Endothelial cell of umbilical vein (primary cell): ENCODE results near the gene GMPR2. TPM values are rescaled to one million over a fixed set of nuclear protein-coding genes. Genes with fewer than 3 reads are reported as not detected.

Experiments
- BruUV-seq: library from RNA; stranded (reverse); fragments of 400-500 nt; replicated peaks from 2 replicates; lab custom pipeline; 2021; lab: Mats Ljungman, UMichigan
- CTCF ChIA-PET: fragments of 300-600, 350-600 bp; sonication (Branson Sonifier 250); formaldehyde crosslinking; loops from one replicate; lab custom pipeline; 2021; ENCODE audit warnings: antibody characterized with exemption, inconsistent platforms; lab: Charles Lee
- POLR2A ChIA-PET: fragments of 300-600, 350-600 bp; sonication (Branson Sonifier 250); formaldehyde crosslinking; loops from one replicate; lab custom pipeline; 2021; ENCODE audit warnings: antibody characterized with exemption, inconsistent platforms; lab: Charles Lee
- DNase-seq: peaks from one replicate; pipeline ENCODE4 v3.0.0-alpha.2; 2011; ENCODE audit warnings: low read depth, low spot score
- FAIRE-seq: peaks from 2 replicates; lab custom pipeline; 2011; peaks lifted over from hg19 to GRCh38; lab: Jason Lieb, UNC
- H2AFZ ChIP-seq: 2 replicates; pipeline ENCODE4 v1.6.0; 2012; ENCODE audit warnings: low read depth, low read length, control low read depth, inconsistent platforms
- H3K27ac ChIP-seq: 2 replicates; pipeline ENCODE4 v1.5.1; 2011; ENCODE audit warnings: low read depth, mild to moderate bottlenecking, control low read depth, low read length, moderate library complexity; ENCODE audit not compliant: insufficient read depth
- H3K27me3 ChIP-seq, 2 experiments: 2 replicates each; pipeline versions ENCODE4 v1.6.0 to v1.6.1; 2011; ENCODE audit warnings: low read length in 2 of 2, mixed read lengths in 1 of 2; ENCODE audit not compliant: control insufficient read depth in 2 of 2, insufficient read depth in 2 of 2
- H3K36me3 ChIP-seq, 2 experiments: 2 replicates in 1 of 2; 3 replicates in 1 of 2; pipeline ENCODE4 v1.5.1; 2011; ENCODE audit warnings: low read length in 2 of 2, mild to moderate bottlenecking in 1 of 2, moderate library complexity in 1 of 2; ENCODE audit not compliant: control insufficient read depth in 2 of 2, insufficient read depth in 2 of 2; ENCODE audit errors: extremely low read depth in 1 of 2
- H3K4me1 ChIP-seq: 3 replicates; pipeline ENCODE4 v1.5.1; 2011; ENCODE audit warnings: mild to moderate bottlenecking, low read length; ENCODE audit not compliant: control insufficient read depth, insufficient read depth; ENCODE audit errors: extremely low read depth
- H3K4me2 ChIP-seq: 2 replicates; pipeline ENCODE4 v1.6.1; 2011; ENCODE audit warnings: low read length, control low read depth, mixed read lengths; ENCODE audit not compliant: insufficient read depth
- H3K4me3 ChIP-seq, 3 experiments: fragments of 200-600 bp in 1 of 3; sonication (generic), shearing (Covaris generic) in 1 of 3; replicated peaks in 1 of 3; 2 replicates each; pipeline ENCODE4 v1.5.1; 2011 to 2016; ENCODE audit warnings: control low read depth in 3 of 3, low read length in 3 of 3, mild to moderate bottlenecking in 2 of 3, inconsistent platforms in 1 of 3, low read depth in 1 of 3, moderate library complexity in 1 of 3; ENCODE audit not compliant: insufficient read depth in 1 of 3
- H3K79me2 ChIP-seq: 2 replicates; pipeline ENCODE4 v1.6.0; 2012; ENCODE audit warnings: low read length, inconsistent platforms; ENCODE audit not compliant: control insufficient read depth, insufficient read depth
- H3K9ac ChIP-seq: replicated peaks from 2 replicates; pipeline ENCODE3; 2011; ENCODE audit warnings: low read length, control low read depth; ENCODE audit not compliant: insufficient read depth; ENCODE audit errors: extremely low read depth
- H3K9me1 ChIP-seq: replicated peaks from 3 replicates; pipeline ENCODE4 v1.6.0; 2011; ENCODE audit warnings: mild to moderate bottlenecking, low read length; ENCODE audit not compliant: control insufficient read depth, insufficient read depth; ENCODE audit errors: extremely low read depth
- H3K9me3 ChIP-seq: replicated peaks from 2 replicates; pipeline ENCODE4 v1.5.1; 2012; ENCODE audit warnings: low read length, inconsistent platforms; ENCODE audit not compliant: control insufficient read depth, insufficient read depth
- H4K20me1 ChIP-seq: replicated peaks from 2 replicates; pipeline ENCODE3; 2011; ENCODE audit warnings: mild to moderate bottlenecking, low read length; ENCODE audit not compliant: control insufficient read depth, insufficient read depth; ENCODE audit errors: extremely low read depth
- CTCF ChIP-seq, 2 donors: IDR thresholded peaks; 1 replicate in 1 of 2; 2 replicates in 1 of 2; pipeline ENCODE4 v1.5.1; 2011; ENCODE audit warnings: low read length in 2 of 2, mild to moderate bottlenecking in 2 of 2, moderate library complexity in 2 of 2, control low read depth in 1 of 2, inconsistent platforms in 1 of 2, low read depth in 1 of 2; ENCODE audit not compliant: insufficient read depth in 1 of 2; ENCODE audit errors: extremely low read depth in 1 of 2
- EZH2 ChIP-seq: IDR thresholded peaks from 2 replicates; pipeline ENCODE4 v1.6.1; 2012; ENCODE audit warnings: borderline replicate concordance, low read depth, mild to moderate bottlenecking, moderate library complexity, low read length, inconsistent platforms; ENCODE audit not compliant: severe bottlenecking
- FOS ChIP-seq: IDR thresholded peaks from 2 replicates; pipeline ENCODE4 v1.6.1; 2011; ENCODE audit warnings: mild to moderate bottlenecking, low read length, moderate library complexity, borderline replicate concordance; ENCODE audit not compliant: insufficient read depth
- GATA2 ChIP-seq: IDR thresholded peaks from 2 replicates; pipeline ENCODE4 v1.7.0; 2011; ENCODE audit warnings: low read depth, mild to moderate bottlenecking, moderate library complexity, mixed read lengths, low read length; ENCODE audit not compliant: insufficient read length, insufficient read depth
- JUN ChIP-seq: IDR thresholded peaks from 2 replicates; pipeline ENCODE4 v1.6.1; 2011; ENCODE audit warnings: borderline replicate concordance, low read depth; ENCODE audit not compliant: insufficient read length, insufficient read depth
- MAX ChIP-seq: IDR thresholded peaks from 2 replicates; pipeline ENCODE4 v1.6.1; 2011; ENCODE audit not compliant: insufficient read depth, insufficient read length
- MYC ChIP-seq: IDR thresholded peaks from one replicate; pipeline ENCODE4 v1.6.1; 2011; ENCODE audit warnings: mild to moderate bottlenecking, low read depth, low read length
- POLR2A ChIP-seq: IDR thresholded peaks from 2 replicates; pipeline ENCODE4 v1.6.1; 2012; ENCODE audit warnings: low read depth, mild to moderate bottlenecking, control low read depth, low read length
- POLR2AphosphoS5 ChIP-seq: IDR thresholded peaks from 2 replicates; pipeline ENCODE4 v1.6.1; 2012; ENCODE audit warnings: low read depth, mild to moderate bottlenecking, control low read depth, low read length, moderate library complexity; ENCODE audit not compliant: insufficient read depth
- dilution Hi-C: fragments of 300-500 bp; cut with MboI; formaldehyde crosslinking; loops from one replicate; pipeline ENCODE4 v1.15.0; 2019; ENCODE audit warnings: low sequenced_read_pairs; ENCODE audit not compliant: extremely low pct_ligation_motif_present
- intact Hi-C: fragments of 100-400 bp; cut with micrococcal nuclease; formaldehyde crosslinking; loops from one replicate; pipeline ENCODE4 v1.10.0; 2022
- polyA plus RNA-seq, 4 experiments: library from polyadenylated mRNA; depleted of rRNA in 3 of 4; stranded (reverse) in 3 of 4; unstranded in 1 of 4; fragments of >200 nt; gene quantifications; 2 replicates each; pipeline versions ENCODE4 v1.2.1 to v1.2.3, GENCODE V29; 2011 to 2012; ENCODE audit warnings: missing spikeins in 1 of 4
- total RNA-seq: library from RNA; stranded (reverse); gene quantifications from 2 replicates; pipeline ENCODE4 v1.2.3, GENCODE V29; 2021

The GMPR2 gene
- total and polyA plus RNA-seq, 2 donors (not counting 3 experiments of a cell fraction or from before 2014, with no cell fraction given): 58.1 to 61.8 TPM

GRCh38 chr14:24266344-24267244 is 33.9 kb downstream of the GMPR2 start:
- no peaks in the 10 kb centered on the region for H3K9me1 ChIP-seq
- peaks cover 2 to 21% of the 10 kb centered on the region in 2 experiments for H3K36me3 ChIP-seq
- H3K79me2 ChIP-seq: no peaks in the 10 kb centered on the region
- no peak for TF ChIP-seq MAX
- TF ChIP-seq MYC: no peak
- TF ChIP-seq POLR2A: no peak
- TF ChIP-seq CTCF (IDR thresholded peaks at IDR 0.05; ENCODE audit: extremely low read depth in 1 of 2, insufficient read depth in 1 of 2, low read depth in 1 of 2, low read length in 2 of 2): no peak
- TF ChIP-seq POLR2AphosphoS5: no peak
- no peak for TF ChIP-seq EZH2
- no peak for TF ChIP-seq JUN
- TF ChIP-seq FOS: no peak
- no peak for TF ChIP-seq GATA2
- no TSS peak for BruUV-seq
- POLR2A ChIA-PET: interaction anchor here (0.8 kb wide), 1 partner anchor 13 kb away, joined by 3 read pairs; no protein-coding TSS in a partner anchor
- H3K27me3 ChIP-seq: no peaks in the 10 kb centered on the region
- no peak overlapping the region for H3K27ac ChIP-seq
- no peak for FAIRE-seq
- no peak for DNase-seq
- H3K4me3 ChIP-seq: no peak overlapping the region
- CTCF ChIA-PET: interaction anchor here (1.5 kb wide), 1 partner anchor 24 kb away, joined by 4 read pairs; no protein-coding TSS in a partner anchor
- intact Hi-C loops (no loop called here), dilution Hi-C loops (no loop called here)
- H2AFZ ChIP-seq: no peak overlapping the region
- H3K4me1 ChIP-seq: peaks cover 5% of the 10 kb centered on the region
- no peaks in the 10 kb centered on the region for H4K20me1 ChIP-seq
- no peak overlapping the region for H3K4me2 ChIP-seq
- H3K9me3 ChIP-seq: no peaks in the 10 kb centered on the region
- no peak overlapping the region for H3K9ac ChIP-seq
